ENCODE measurements around the gene IL36G.

DNA sequence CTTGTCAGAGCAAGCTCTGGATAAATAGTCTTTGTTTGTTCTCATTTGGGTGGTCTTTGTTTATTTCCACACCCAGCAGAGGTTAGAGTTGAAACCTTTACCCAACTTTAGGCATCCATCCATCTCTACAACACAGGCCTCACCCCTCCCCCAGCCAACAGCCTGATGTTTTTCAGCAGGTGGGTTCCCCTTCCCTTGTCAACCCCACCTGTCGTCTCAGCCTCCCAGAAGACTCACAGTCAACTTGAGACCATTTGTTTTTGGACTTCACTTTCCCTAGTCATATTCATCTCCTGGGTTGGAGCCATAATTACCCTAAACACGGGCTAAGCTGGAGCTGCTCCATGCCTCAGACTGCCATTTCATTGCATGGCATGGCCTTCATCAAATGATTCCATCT, 31.7 kb upstream of the IL36G start:
- no peak for TF ChIP-seq POLR2A (IDR thresholded peaks at IDR 0.05; ENCODE audit: low read depth, low read length)
- no peak for TF ChIP-seq TAF1 (IDR thresholded peaks at IDR 0.05; ENCODE audit: low read depth, low read length)
- no peak for TF ChIP-seq POLR2AphosphoS5 (IDR thresholded peaks at IDR 0.05; ENCODE audit: low read depth, low read length)
- no peak for TF ChIP-seq POU2F2 (IDR thresholded peaks at IDR 0.05; ENCODE audit: low read depth, low read length)
- no peak for TF ChIP-seq SPI1 (IDR thresholded peaks at IDR 0.05; ENCODE audit: low read depth, low read length)
- no peak for TF ChIP-seq PAX5 (IDR thresholded peaks at IDR 0.05; ENCODE audit: insufficient read depth, low read length, severe bottlenecking)
